MG63 (cell line): ENCODE measurements around the gene FUNDC1. TPM values are rescaled to one million over a fixed set of nuclear protein-coding genes. Genes with fewer than 3 reads are reported as not detected.

Source experiments
- DNase-seq: peaks from one replicate; pipeline ENCODE4 v3.0.0-alpha.2; 2020
- H3K27me3 ChIP-seq: fragments of 250-450 bp; sonication (Bioruptor Pico); 2 replicates; pipeline ENCODE4 v1.5.1; 2020; ENCODE audit warnings: mild to moderate bottlenecking, moderate library complexity
- H3K36me3 ChIP-seq: fragments of 250-450 bp; sonication (Bioruptor Pico); 2 replicates; pipeline ENCODE4 v1.5.1; 2020; ENCODE audit warnings: mild to moderate bottlenecking, moderate library complexity
- H3K4me3 ChIP-seq: fragments of 250-450 bp; sonication (Bioruptor Pico); 2 replicates; pipeline ENCODE4 v1.5.1; 2020; ENCODE audit warnings: mild to moderate bottlenecking, moderate library complexity
- H3K9me3 ChIP-seq: fragments of 250-450 bp; sonication (Bioruptor Pico); 2 replicates; pipeline ENCODE4 v1.5.1; 2020; ENCODE audit warnings: mild to moderate bottlenecking, moderate library complexity
- total RNA-seq: library from RNA; depleted of rRNA; stranded (reverse); fragments of >200 nt; shearing (Covaris generic); gene quantifications from 2 replicates; pipeline ENCODE4 v1.2.3, GENCODE V29; 2014; ENCODE audit warnings: low replicate concordance; rRNA removed

FUNDC1 gene
- total RNA-seq, 1 experiment from 2014 or later = 20.4 TPM

DNA sequence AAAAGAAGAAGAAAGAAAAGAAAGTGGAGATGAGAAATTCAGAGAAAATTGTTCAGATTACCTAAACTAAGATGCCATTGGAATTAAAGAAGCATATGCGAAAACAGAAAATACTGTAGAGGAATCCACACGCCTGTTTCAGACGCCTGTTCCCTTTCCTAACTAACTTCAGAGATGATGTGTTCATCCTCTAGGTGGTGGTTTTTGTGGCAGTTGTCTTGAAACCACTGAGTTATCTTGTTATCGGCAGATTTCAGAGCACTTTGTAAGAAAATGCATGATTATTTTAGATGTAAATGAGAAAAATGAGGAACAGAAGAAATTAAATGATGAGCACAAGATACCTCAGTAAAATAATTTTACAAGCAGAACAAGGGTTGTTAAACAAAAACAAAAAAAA, 48.3 kb downstream of the FUNDC1 start:
- H3K9me3 ChIP-seq = no peaks in the 10 kb centered on the region
- H3K27me3 ChIP-seq = no peaks in the 10 kb centered on the region
- no peak for DNase-seq
- H3K36me3 ChIP-seq = no peaks in the 10 kb centered on the region
- H3K4me3 ChIP-seq = no peak overlapping the region

DNA sequence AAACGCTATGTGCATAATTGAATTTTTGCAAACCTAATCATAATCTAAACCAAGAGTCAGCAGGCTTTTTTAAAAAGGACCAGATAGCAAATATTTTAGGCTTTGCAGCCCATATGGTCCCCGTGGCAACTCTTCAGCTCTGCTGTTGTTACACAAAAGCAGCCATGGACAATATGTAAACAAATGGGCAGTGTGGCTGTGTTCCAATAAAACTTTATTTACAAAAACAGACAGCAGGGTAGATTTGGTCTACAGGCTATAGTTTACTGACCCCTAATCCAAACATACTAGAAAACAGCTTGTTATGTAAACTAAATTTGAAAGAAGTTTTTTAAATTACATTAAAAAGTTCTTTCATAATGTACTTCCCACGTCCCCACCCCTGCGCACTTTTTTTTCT, 53.1 kb downstream of the FUNDC1 start:
- no peaks in the 10 kb centered on the region for H3K27me3 ChIP-seq
- H3K4me3 ChIP-seq = no peak overlapping the region
- no peaks in the 10 kb centered on the region for H3K36me3 ChIP-seq
- DNase-seq = no peak
- no peaks in the 10 kb centered on the region for H3K9me3 ChIP-seq

DNA sequence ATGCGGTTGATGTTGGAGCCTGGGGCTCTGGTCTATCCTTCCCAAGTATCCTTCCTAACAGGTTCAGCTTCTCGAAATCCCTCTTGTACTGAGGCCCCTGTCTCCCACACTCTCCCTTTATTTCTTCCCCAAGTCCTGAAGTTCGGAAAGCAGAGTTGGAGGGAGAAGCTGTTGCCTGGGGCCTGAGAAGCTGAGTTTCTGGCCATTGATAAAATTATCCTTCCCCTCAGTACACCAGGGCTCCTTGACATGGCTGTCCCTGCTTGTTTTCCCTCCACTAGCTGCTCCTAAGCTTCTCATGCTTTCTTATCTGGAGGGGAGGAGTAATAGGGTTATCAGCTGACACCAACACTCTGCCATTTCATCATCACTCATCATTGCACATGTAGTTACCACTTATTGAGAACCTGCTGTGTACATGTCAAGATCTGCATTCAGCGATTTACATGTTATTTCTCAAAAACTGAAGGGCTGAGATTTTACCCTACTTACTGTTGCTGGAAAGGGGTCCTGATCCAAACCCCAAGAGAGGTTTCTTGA, 58.0 kb downstream of the FUNDC1 start:
- Histone ChIP-seq H3K36me3 (no peaks in the 10 kb centered on the region), H3K27me3 (no peaks in the 10 kb centered on the region), H3K9me3 (no peaks in the 10 kb centered on the region), H3K4me3 (no peak overlapping the region)
- no peak for DNase-seq

GRCh38 chrX:44483965-44484606, 58.6 kb downstream of the FUNDC1 start:
- DNase-seq = no peak

DNA sequence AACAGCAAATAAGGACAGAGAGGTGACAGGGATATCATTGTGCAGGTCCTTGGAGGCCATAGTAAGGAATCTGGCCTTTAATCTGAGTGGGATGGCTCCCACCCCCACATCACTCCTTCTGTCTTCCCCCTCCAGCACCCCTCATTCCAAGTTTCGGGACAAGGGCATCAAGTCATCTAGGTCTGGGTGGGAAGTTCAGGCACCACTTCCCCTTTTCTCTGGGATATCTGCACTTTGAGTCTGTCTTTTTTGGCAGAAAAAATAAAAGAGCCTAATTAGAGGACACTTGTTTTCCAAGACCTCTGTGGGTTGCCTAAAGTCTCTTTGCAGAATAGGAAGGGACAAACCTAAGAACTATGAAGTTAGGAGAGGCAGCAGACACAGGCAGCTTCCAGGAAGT, 60.1 kb downstream of the FUNDC1 start:
- Histone ChIP-seq H3K9me3 (no peaks in the 10 kb centered on the region), H3K27me3 (no peaks in the 10 kb centered on the region), H3K36me3 (no peaks in the 10 kb centered on the region), H3K4me3 (no peak overlapping the region)
- DNase-seq = no peak

More at GRCh38 chrX:44483965-44484606, 58.6 kb downstream of the FUNDC1 start:
- H3K36me3 ChIP-seq = no peaks in the 10 kb centered on the region
- no peak overlapping the region for H3K4me3 ChIP-seq
- H3K27me3 ChIP-seq = no peaks in the 10 kb centered on the region
- no peaks in the 10 kb centered on the region for H3K9me3 ChIP-seq

DNA sequence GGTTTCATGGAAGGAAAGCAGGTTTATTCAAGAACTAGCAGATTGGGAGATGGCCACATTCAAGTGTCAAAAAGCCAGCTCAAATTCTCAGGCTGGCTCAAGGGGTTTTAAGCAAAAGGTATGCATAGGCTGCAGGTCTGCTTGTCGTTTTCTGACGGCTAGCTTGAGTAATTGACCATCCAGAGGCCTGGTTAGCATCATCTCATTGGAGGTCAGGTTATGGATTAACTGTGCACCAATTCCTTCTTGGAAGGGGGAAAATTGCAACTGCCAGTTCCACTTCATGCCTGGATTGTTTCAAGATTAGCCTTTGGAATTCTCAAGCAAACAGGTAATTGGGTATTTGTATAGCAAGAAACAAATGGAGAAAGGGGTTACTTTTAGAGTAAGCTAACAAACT, 62.1 kb downstream of the FUNDC1 start:
- no peaks in the 10 kb centered on the region for H3K27me3 ChIP-seq
- H3K4me3 ChIP-seq = no peak overlapping the region
- DNase-seq = no peak
- no peaks in the 10 kb centered on the region for H3K9me3 ChIP-seq
- no peaks in the 10 kb centered on the region for H3K36me3 ChIP-seq

DNA sequence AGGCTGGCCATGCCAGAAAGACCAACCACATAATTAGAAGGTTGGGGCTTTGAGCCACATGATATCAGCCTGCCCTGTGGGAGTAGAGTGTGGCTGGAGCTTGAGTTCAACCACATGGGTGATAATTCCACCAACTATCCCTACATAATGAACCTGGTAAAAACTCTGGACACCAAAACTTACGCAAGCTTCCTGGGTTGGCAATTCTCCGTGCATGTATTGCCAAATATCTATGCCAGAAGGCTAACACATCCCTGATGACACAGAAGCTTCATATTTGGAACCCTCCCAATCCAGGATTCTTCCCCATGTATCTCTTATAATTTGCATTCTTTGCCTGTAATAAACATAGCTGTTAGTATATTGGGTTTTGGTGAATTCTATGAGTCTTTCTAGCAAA, 68.2 kb downstream of the FUNDC1 start:
- no peak overlapping the region for H3K4me3 ChIP-seq
- DNase-seq = peak; percentile 68
- no peaks in the 10 kb centered on the region for H3K9me3 ChIP-seq
- H3K36me3 ChIP-seq = no peaks in the 10 kb centered on the region
- H3K27me3 ChIP-seq = no peaks in the 10 kb centered on the region

Other genes starting within 250 kb of the FUNDC1 start
- 0.07 and 0.43 TPM in 2 replicates for gene EFHC2, start 199.2 kb downstream of the FUNDC1 start, total RNA-seq